Lower leg skin (tissue), 4 donors: ENCODE measurements around the gene CIAO2B. TPM values are rescaled to one million over a fixed set of nuclear protein-coding genes. Genes with fewer than 3 reads are reported as not detected.

Experiments used
- DNase-seq, 2 donors: peaks; one replicate each; pipeline ENCODE4 v3.0.0-alpha.2; 2019; ENCODE audit warnings: low spot score in 2 of 2
- H3K4me3 ChIP-seq: fragments of 200-600 bp; sonication (generic); 2 replicates; pipeline ENCODE4 v1.5.1; 2017; ENCODE audit warnings: mild to moderate bottlenecking, low read depth; ENCODE audit not compliant: poor library complexity, severe bottlenecking
- POLR2A ChIP-seq, 2 donors: fragments of 450-650 bp; IDR thresholded peaks; one replicate each; pipeline ENCODE4 v1.6.1; 2016 to 2017; ENCODE audit warnings: antibody characterized with exemption in 2 of 2, mild to moderate bottlenecking in 1 of 2, moderate library complexity in 1 of 2
- WGBS, 2 donors: methylation state at CpG; one replicate each; pipeline ENCODE4 v1.1.5; 2018; 5-methylcytosine and 5-hydroxymethylcytosine counted together
- intact Hi-C: fragments of 100-400 bp; cut with DNase I; formaldehyde crosslinking; loops from one replicate; pipeline ENCODE4 v1.15.0; 2023; ENCODE audit warnings: low total_unique reads
- total RNA-seq, 4 donors: library from RNA; depleted of rRNA; stranded (reverse); fragments of >200 nt; gene quantifications; one replicate each; pipeline ENCODE4 v1.1.0, GENCODE V29; 2016
- TF ChIP-seq, protein P1 (sequence below), 3 donors: fragments of 450-650 bp; IDR thresholded peaks; one replicate each; pipeline ENCODE4 v1.5.1; 2016; ENCODE audit warnings: antibody characterized with exemption in 3 of 3, mild to moderate bottlenecking in 3 of 3, moderate library complexity in 2 of 3

CIAO2B gene
- total RNA-seq, 4 donors from 2014 or later: 39.3 to 60.3 (median 55.4) TPM

DNA sequence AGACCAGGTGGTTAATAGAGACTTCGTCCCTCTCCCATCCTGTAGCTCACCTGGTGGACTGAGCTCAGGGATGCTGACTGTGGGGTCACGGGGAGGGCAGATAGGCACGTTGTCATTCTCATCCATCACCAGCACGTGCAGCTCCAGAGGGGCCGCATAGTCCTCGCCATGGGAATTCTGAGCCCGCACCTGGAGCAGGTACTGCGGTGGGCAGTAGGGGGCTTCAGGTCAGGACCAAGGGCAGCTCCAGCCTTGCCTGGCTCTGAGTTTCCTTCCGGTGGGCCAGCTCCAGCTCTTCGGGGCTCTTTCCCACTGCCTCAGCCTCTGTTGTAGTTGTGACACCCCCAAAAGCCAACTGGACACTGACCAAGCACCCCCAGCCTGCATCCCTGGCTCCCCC is 21.1 kb downstream of the CIAO2B start:
- intact Hi-C loops: no loop called here
- no peak for TF ChIP-seq POLR2A (IDR thresholded peaks at IDR 0.05)
- TF ChIP-seq, protein P1, sequence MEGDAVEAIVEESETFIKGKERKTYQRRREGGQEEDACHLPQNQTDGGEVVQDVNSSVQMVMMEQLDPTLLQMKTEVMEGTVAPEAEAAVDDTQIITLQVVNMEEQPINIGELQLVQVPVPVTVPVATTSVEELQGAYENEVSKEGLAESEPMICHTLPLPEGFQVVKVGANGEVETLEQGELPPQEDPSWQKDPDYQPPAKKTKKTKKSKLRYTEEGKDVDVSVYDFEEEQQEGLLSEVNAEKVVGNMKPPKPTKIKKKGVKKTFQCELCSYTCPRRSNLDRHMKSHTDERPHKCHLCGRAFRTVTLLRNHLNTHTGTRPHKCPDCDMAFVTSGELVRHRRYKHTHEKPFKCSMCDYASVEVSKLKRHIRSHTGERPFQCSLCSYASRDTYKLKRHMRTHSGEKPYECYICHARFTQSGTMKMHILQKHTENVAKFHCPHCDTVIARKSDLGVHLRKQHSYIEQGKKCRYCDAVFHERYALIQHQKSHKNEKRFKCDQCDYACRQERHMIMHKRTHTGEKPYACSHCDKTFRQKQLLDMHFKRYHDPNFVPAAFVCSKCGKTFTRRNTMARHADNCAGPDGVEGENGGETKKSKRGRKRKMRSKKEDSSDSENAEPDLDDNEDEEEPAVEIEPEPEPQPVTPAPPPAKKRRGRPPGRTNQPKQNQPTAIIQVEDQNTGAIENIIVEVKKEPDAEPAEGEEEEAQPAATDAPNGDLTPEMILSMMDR (IDR thresholded peaks at IDR 0.05): no peak
- no peak for DNase-seq
- WGBS, 2 donors: 48 to 75% methylated on average over 8 to 10 of the region's 10 CpGs
- no peak overlapping the region for H3K4me3 ChIP-seq

DNA sequence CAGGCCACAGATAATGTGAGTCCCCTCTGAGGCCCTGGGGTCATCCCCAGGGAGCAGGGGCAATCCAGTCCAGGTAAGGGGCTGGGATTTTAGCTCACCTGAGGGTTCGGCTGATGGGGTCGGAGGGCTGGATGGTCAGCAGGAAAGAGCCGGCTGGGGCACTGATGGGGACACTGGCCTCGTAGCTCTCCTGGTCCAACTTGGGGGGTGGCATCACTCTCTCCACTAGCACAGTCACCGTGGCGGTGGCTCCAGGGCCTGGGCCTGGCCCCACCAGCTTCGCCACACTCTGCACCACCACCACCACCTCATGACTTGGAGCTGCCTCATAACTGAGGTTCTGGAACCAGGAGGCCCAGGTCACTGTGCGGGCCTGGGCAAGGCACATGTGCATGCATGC is 22.4 kb downstream of the CIAO2B start:
- 94 to 97% methylated on average over 7 to 8 of the region's 8 CpGs for WGBS, 2 donors
- DNase-seq: no peak
- TF ChIP-seq, protein P1 (IDR thresholded peaks at IDR 0.05): no peak
- TF ChIP-seq POLR2A (IDR thresholded peaks at IDR 0.05): no peak
- no peak overlapping the region for H3K4me3 ChIP-seq
- intact Hi-C loops: no loop called here

DNA sequence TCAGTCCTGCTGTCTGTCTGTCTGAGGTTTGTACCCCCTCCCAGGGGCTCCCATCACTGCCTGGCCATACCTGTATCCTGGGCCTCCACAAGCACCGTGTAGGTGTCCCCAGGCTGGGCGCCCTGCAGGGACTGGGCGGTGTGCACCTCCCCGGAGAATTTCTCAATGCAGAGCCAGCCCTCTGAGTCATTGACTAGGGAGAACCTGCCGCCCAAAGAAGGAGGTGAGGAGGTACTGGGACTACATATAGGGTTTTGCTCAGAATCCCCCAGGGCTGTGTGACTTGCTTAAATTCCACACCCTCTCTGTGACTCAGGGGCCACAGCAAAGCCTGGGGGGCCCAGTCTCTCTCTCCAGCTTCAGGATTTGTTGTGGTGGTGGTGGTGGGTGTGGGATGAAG is 23.1 kb downstream of the CIAO2B start:
- H3K4me3 ChIP-seq: no peak overlapping the region
- intact Hi-C loops: no loop called here
- TF ChIP-seq, protein P1 (IDR thresholded peaks at IDR 0.05): no peak
- no peak for TF ChIP-seq POLR2A (IDR thresholded peaks at IDR 0.05)
- WGBS, 2 donors: 47 to 61% methylated on average over 5 of the region's 5 CpGs
- DNase-seq: no peak

DNA sequence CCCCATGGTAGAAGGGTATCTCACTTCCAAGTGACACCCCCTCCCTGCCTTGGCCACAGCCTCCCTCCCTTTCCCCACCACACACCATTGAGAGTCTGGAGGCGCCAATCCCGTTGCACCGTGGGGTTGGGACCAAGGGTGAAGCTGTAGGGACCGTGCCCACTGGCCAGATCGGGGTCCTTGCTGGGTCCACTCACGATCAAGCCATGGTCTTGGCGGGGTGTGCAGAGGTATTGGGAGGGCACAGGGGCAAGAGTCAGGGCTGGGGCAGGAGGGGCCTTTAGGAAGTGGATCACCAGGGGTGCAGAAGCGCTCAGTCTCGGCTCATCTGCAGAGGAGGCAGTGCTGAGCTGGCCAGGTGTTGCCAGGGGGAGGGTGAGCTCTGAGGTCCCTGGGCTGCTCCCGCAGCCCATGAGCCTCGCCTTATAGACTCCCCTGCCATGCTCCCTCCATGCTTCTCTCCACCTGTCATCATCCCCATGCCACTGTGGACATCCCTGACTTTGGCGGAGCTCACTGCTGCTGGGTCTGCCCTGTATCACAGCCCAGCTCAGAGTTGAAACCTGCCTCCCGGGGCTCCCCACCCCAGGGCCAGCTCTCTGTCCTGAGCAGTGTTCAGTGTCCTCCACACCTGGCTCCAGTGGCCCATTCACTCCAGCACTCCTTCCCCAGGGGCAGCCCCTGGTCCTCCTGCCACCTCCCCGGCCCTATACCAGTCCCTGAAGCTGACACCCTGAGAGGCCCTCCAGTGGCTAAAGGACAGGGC is 23.8 kb downstream of the CIAO2B start:
- 78 to 87% methylated on average over 11 to 13 of the region's 14 CpGs for WGBS, 2 donors
- DNase-seq: no peak
- TF ChIP-seq POLR2A (IDR thresholded peaks at IDR 0.05): no peak
- TF ChIP-seq, protein P1 (IDR thresholded peaks at IDR 0.05): no peak
- H3K4me3 ChIP-seq: no peak overlapping the region
- intact Hi-C loops: no loop called here

DNA sequence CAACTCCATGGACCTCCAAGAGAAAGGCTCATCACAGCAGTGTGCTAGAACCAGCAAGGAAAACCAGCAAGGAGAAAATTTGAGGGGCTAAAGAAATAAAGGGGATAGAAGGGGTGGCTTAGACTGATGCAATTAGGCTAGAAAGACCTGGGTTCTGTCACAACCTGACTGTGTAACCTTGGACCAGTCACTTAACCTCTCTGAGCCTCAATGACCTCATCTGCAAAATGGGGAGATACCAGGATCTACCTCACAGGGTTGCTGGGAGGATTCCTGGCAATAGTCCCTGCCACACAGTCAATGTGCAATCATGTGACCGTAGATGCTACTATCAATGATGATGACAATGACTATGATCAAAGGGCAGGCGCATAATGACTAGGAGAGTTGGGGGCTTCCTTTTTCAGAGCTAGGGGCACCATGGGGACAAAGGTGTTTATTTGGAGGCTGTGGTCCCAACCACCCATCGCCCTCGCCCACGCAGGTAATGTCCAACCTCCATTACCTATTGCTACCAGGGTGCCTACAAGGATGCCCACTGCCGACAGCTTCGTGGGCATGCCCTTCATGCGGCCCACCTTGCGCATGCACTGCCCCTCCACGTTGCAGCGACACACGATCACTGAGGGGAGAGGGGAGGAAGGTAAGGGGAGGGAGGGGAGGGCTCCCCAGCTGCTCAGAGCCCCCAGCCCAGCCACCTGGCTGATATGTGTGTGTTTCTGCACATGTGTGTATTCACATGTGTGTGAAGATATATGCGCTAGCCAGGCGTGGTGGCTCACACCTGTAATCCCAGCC is 25.2 kb downstream of the CIAO2B start:
- intact Hi-C loops: no loop called here
- TF ChIP-seq, protein P1 (IDR thresholded peaks at IDR 0.05): no peak
- no peak for TF ChIP-seq POLR2A (IDR thresholded peaks at IDR 0.05)
- 86 to 94% methylated on average over 14 of the region's 14 CpGs for WGBS, 2 donors
- no peak for DNase-seq
- no peak overlapping the region for H3K4me3 ChIP-seq
